Panc1 (cell line): ENCODE results near the gene THEM5.

Source experiments
- CTCF ChIP-seq: fragments of 450-650 bp; IDR thresholded peaks from 2 replicates; pipeline ENCODE4 v1.5.1; 2017; ENCODE audit warnings: mild to moderate bottlenecking
- REST ChIP-seq, 2 experiments: IDR thresholded peaks; 2 replicates each; pipeline ENCODE4 v1.6.1; 2011 to 2012; ENCODE audit warnings: low read depth in 2 of 2, control low read depth in 1 of 2, low read length in 1 of 2, mild to moderate bottlenecking in 1 of 2, moderate library complexity in 1 of 2; ENCODE audit not compliant: insufficient read depth in 1 of 2
- SIN3A ChIP-seq: IDR thresholded peaks from 2 replicates; pipeline ENCODE4 v1.6.1; 2012; ENCODE audit warnings: low read depth, mild to moderate bottlenecking, low read length, moderate library complexity, borderline replicate concordance; ENCODE audit not compliant: insufficient read depth

- TF ChIP-seq CTCF, result no peak
- TF ChIP-seq REST (IDR thresholded peaks at IDR 0.05; ENCODE audit: insufficient read depth in 1 of 2, low read depth in 2 of 2, low read length in 1 of 2), result no peak
- TF ChIP-seq SIN3A, result no peak
Measured at GRCh38 chr1:151814426-151814825, 39.1 kb downstream of the THEM5 start.
